B cell (primary cell): ENCODE measurements around the gene NOP16. TPM values are rescaled to one million over a fixed set of nuclear protein-coding genes. Genes with fewer than 3 reads are reported as not detected.

Experiments
- ATAC-seq: fragments of 200-7000 bp; cut with Tn5 transposase; one replicate; pipeline ENCODE4 v1.10.0; 2021; ENCODE audit warnings: low read depth, mild to moderate bottlenecking, moderate number of reproducible peaks, moderate library complexity
- CTCF ChIA-PET: fragments of 350-600 bp; sonication (Branson Sonifier 250); formaldehyde crosslinking; loops from one replicate; lab custom pipeline; 2021; ENCODE audit warnings: antibody characterized with exemption, inconsistent platforms; lab: Charles Lee
- POLR2A ChIA-PET: fragments of 350-600 bp; sonication (Branson Sonifier 250); formaldehyde crosslinking; loops from one replicate; lab custom pipeline; 2021; ENCODE audit warnings: antibody characterized with exemption; lab: Charles Lee
- DNase-seq: peaks from one replicate; pipeline ENCODE4 v3.0.0; 2013
- H2AFZ ChIP-seq: 2 replicates; pipeline ENCODE4 v1.6.1; 2012; ENCODE audit warnings: mild to moderate bottlenecking, low read depth, low read length; ENCODE audit not compliant: insufficient read depth, poor library complexity, severe bottlenecking
- H3K27ac ChIP-seq, 2 donors: 1 replicate in 1 of 2; 2 replicates in 1 of 2; pipeline ENCODE4 v1.5.1; 2012 to 2013; ENCODE audit warnings: low read length in 2 of 2, mild to moderate bottlenecking in 2 of 2, moderate library complexity in 1 of 2
- H3K27me3 ChIP-seq, 4 experiments: fragments of 200-600 bp in 1 of 4; sonication (generic) in 1 of 4; replicated peaks in 1 of 4; 1 replicate in 2 of 4; 2 replicates in 2 of 4; pipeline versions ENCODE4 v1.6.1 to v1.7.0; 2013 to 2016; ENCODE audit warnings: low read length in 3 of 4, mild to moderate bottlenecking in 2 of 4, mixed read lengths in 1 of 4, moderate library complexity in 1 of 4; ENCODE audit not compliant: insufficient read depth in 4 of 4, control insufficient read depth in 3 of 4; ENCODE audit errors: control extremely low read depth in 1 of 4
- H3K36me3 ChIP-seq, 2 experiments: replicated peaks in 1 of 2; 1 replicate in 1 of 2; 2 replicates in 1 of 2; pipeline versions ENCODE4 v1.6.1 to v1.7.1; 2013; ENCODE audit warnings: low read length in 1 of 2; ENCODE audit not compliant: insufficient read depth in 2 of 2, control insufficient read depth in 1 of 2; ENCODE audit errors: control extremely low read depth in 1 of 2, extremely low read depth in 1 of 2
- H3K4me1 ChIP-seq, 2 donors: fragments of 200-600 bp in 1 of 2; sonication (generic) in 1 of 2; 1 replicate in 1 of 2; 2 replicates in 1 of 2; pipeline versions ENCODE4 v1.5.1 to v1.6.1; 2013 to 2017; ENCODE audit warnings: low read length in 2 of 2; ENCODE audit not compliant: control insufficient read depth in 2 of 2, insufficient read depth in 2 of 2
- H3K4me2 ChIP-seq: replicated peaks from 2 replicates; pipeline ENCODE3; 2012; ENCODE audit warnings: mild to moderate bottlenecking, low read depth, low read length; ENCODE audit not compliant: poor library complexity, severe bottlenecking
- H3K4me3 ChIP-seq, 5 experiments: fragments of 200-600 bp in 1 of 5; sonication (generic) in 1 of 5; 1 replicate in 3 of 5; 2 replicates in 2 of 5; pipeline versions ENCODE4 v1.5.1 to v1.7.0; 2011 to 2016; ENCODE audit warnings: low read length in 4 of 5, mild to moderate bottlenecking in 4 of 5, low read depth in 2 of 5, control low read depth in 1 of 5, moderate library complexity in 1 of 5; ENCODE audit not compliant: insufficient read depth in 1 of 5; ENCODE audit errors: control extremely low read depth in 1 of 5, extremely low read depth in 1 of 5
- H3K79me2 ChIP-seq: fragments of 200-600 bp; sonication (generic); one replicate; pipeline ENCODE4 v1.6.0; 2016; ENCODE audit warnings: low read length; ENCODE audit not compliant: control insufficient read depth, insufficient read depth
- H3K9ac ChIP-seq: fragments of 200-600 bp; sonication (generic); 2 replicates; pipeline ENCODE4 v1.6.1; 2017; ENCODE audit warnings: mild to moderate bottlenecking, low read length, moderate library complexity
- H3K9me3 ChIP-seq, 3 donors: one replicate each; pipeline versions ENCODE4 v1.6.1 to v1.7.1; 2013; ENCODE audit warnings: low read length in 2 of 3; ENCODE audit not compliant: control insufficient read depth in 2 of 3, insufficient read depth in 1 of 3; ENCODE audit errors: control extremely low read depth in 1 of 3
- H4K20me1 ChIP-seq: 2 replicates; pipeline ENCODE4 v1.6.0; 2012; ENCODE audit warnings: mild to moderate bottlenecking, low read length; ENCODE audit not compliant: insufficient read depth, control insufficient read depth, poor library complexity, severe bottlenecking
- H3K27ac Mint-ChIP-seq: one replicate; pipeline ENCODE4 v1.8.0; 2021; ENCODE audit warnings: mixed read lengths
- H3K27me3 Mint-ChIP-seq: one replicate; pipeline ENCODE4 v1.8.0; 2021; ENCODE audit warnings: mixed read lengths
- H3K4me1 Mint-ChIP-seq: one replicate; pipeline ENCODE4 v1.8.0; 2021; ENCODE audit warnings: mixed read lengths
- H3K4me3 Mint-ChIP-seq: one replicate; pipeline ENCODE4 v1.8.0; 2021; ENCODE audit warnings: mixed read lengths
- H3K9me3 Mint-ChIP-seq: one replicate; pipeline ENCODE4 v1.8.0; 2022; ENCODE audit warnings: mixed read lengths; ENCODE audit not compliant: insufficient read depth
- CTCF ChIP-seq: fragments of 200-600 bp; IDR thresholded peaks from one replicate; pipeline ENCODE4 v1.8.0; 2022; ENCODE audit warnings: antibody characterized with exemption, mild to moderate bottlenecking
- EZH2 ChIP-seq: IDR thresholded peaks from 2 replicates; pipeline ENCODE4 v1.6.1; 2012; ENCODE audit warnings: borderline replicate concordance, low read depth, mild to moderate bottlenecking, moderate library complexity, low read length; ENCODE audit not compliant: insufficient read depth, poor library complexity, severe bottlenecking
- WGBS: methylation state at CpG from one replicate; pipeline ENCODE4 v1.1.5; 2013; ENCODE audit warnings: missing lambda C conversion rate; ENCODE audit not compliant: insufficient coverage; 5-methylcytosine and 5-hydroxymethylcytosine counted together
- intact Hi-C: fragments of 100-400 bp; cut with micrococcal nuclease; formaldehyde crosslinking; loops from one replicate; pipeline ENCODE4 v1.10.0; 2022
- polyA plus RNA-seq: library from polyadenylated mRNA; depleted of rRNA; stranded (reverse); fragments of >200 nt; gene quantifications from 2 replicates; pipeline ENCODE4 v1.2.3, GENCODE V29; 2012
- total RNA-seq, 2 donors: library from RNA; stranded (reverse); fragments of 120-200 nt in 1 of 2; gene quantifications; 1 replicate in 1 of 2; 2 replicates in 1 of 2; pipeline versions ENCODE4 v1.2.3 to v1.2.4, GENCODE V29; 2013 to 2022

The NOP16 gene
- total and polyA plus RNA-seq, 2 donors (not counting 1 experiment from before 2014, with no cell fraction given): 25.0 to 27.8 TPM

- 98% methylated on average over 4 of the region's 6 CpGs for WGBS
- no peak overlapping the region for H3K4me2 ChIP-seq
- ATAC-seq (no peak), DNase-seq (no peak)
- no peaks in the 10 kb centered on the region for H3K4me1 ChIP-seq
- no peak overlapping the region for H3K9ac ChIP-seq
- Mint-ChIP-seq H3K27me3 (no peaks in the 10 kb centered on the region), H3K4me3 (no peak overlapping the region), H3K4me1 (no peaks in the 10 kb centered on the region), H3K9me3 (no peaks in the 10 kb centered on the region), H3K27ac (no peak overlapping the region)
- H2AFZ ChIP-seq: no peak overlapping the region
- POLR2A ChIA-PET: no interaction called here
- H3K27me3 ChIP-seq: no peaks in the 10 kb centered on the region
- TF ChIP-seq CTCF (no peak), EZH2 (no peak)
- CTCF ChIA-PET: interaction anchor here (2.4 kb wide), 1 partner anchor 9 kb away, joined by 8 read pairs; the partner anchor contains the start of gene CLTB
- H4K20me1 ChIP-seq: peaks cover 8% of the 10 kb centered on the region
- H3K4me3 ChIP-seq: no peak overlapping the region
- H3K79me2 ChIP-seq: peaks cover 3% of the 10 kb centered on the region
- no peaks in the 10 kb centered on the region for H3K9me3 ChIP-seq
- peaks cover 1 to 17% of the 10 kb centered on the region in 2 experiments for H3K36me3 ChIP-seq
- H3K27ac ChIP-seq: no peak overlapping the region
- intact Hi-C loops: no loop called here
Measured at GRCh38 chr5:176407456-176408251, 19.3 kb upstream of the NOP16 start.

GRCh38 chr5:176406436-176407052 lies 18.1 kb upstream of the NOP16 start:
- no peak for ATAC-seq
- no peak overlapping the region for H3K27ac Mint-ChIP-seq
- Histone ChIP-seq H3K4me2 (no peak overlapping the region), H3K27ac (no peak overlapping the region), H3K4me1 (no peaks in the 10 kb centered on the region), H3K27me3 (no peaks in the 10 kb centered on the region), H3K9ac (no peak overlapping the region), H3K9me3 (no peaks in the 10 kb centered on the region), H2AFZ (no peak overlapping the region), H3K79me2 (peaks cover 3% of the 10 kb centered on the region), H3K36me3 (peaks cover 1 to 17% of the 10 kb centered on the region in 2 experiments), H4K20me1 (peaks cover 8% of the 10 kb centered on the region), H3K4me3 (no peak overlapping the region)
- no peaks in the 10 kb centered on the region for H3K9me3 Mint-ChIP-seq
- 85% methylated on average over 8 of the region's 9 CpGs for WGBS
- no peak overlapping the region for H3K4me3 Mint-ChIP-seq
- no peaks in the 10 kb centered on the region for H3K4me1 Mint-ChIP-seq
- ChIA-PET POLR2A (no interaction called here), CTCF (interaction anchor here (0.9 to 2.4 kb wide), 2 partner anchors 10 to 165 kb away, joined by 3 to 8 read pairs; partner anchors contain the start of gene CLTB)
- intact Hi-C loops: no loop called here
- no peaks in the 10 kb centered on the region for H3K27me3 Mint-ChIP-seq
- TF ChIP-seq CTCF (no peak), EZH2 (no peak)
- no peak for DNase-seq
